A549 (cell line): ENCODE results near the gene CAPN7. TPM values are rescaled to one million over a fixed set of nuclear protein-coding genes. Genes with fewer than 3 reads are reported as not detected.

Experiments used
- ATAC-seq, 2 experiments: fragments of 200-7000 bp in 1 of 2; fragments of >200 bp in 1 of 2; cut with Nextera tagmentation in 1 of 2; cut with Tn5 transposase in 1 of 2; 3 replicates each; pipeline versions ENCODE4 v1.8.0 to v1.9.1; 2018 to 2020; ENCODE audit warnings: mild to moderate bottlenecking in 1 of 2, moderate library complexity in 1 of 2
- CTCF ChIA-PET: fragments of 300-600 bp; sonication (Branson Sonifier 250); formaldehyde crosslinking; extraction: SDS; loops from one replicate; lab custom pipeline; 2021; ENCODE audit warnings: antibody characterized with exemption, inconsistent platforms; lab: Yijun Ruan, JAX
- POLR2A ChIA-PET: fragments of 350-600 bp; formaldehyde crosslinking; extraction: SDS; loops from one replicate; lab custom pipeline; 2021; ENCODE audit warnings: antibody characterized with exemption, inconsistent platforms; lab: Yijun Ruan, JAX
- DNase-seq, 2 experiments: peaks; one replicate each; pipeline versions ENCODE4 v3.0.0 to v3.0.0-alpha.2; 2011 to 2016; ENCODE audit warnings: low read depth in 1 of 2, low spot score in 1 of 2
- FAIRE-seq: peaks from 2 replicates; lab custom pipeline; 2011; peaks lifted over from hg19 to GRCh38; lab: Jason Lieb, UNC
- H3K27ac ChIP-seq, 2 experiments: fragments of >200 bp; sonication (Bioruptor Twin); formaldehyde crosslinking; 3 replicates each; pipeline ENCODE4 v1.5.1; 2016 to 2017
- H3K4me1 ChIP-seq: fragments of >200 bp; sonication (Bioruptor Twin); formaldehyde crosslinking; 3 replicates; pipeline ENCODE4 v1.6.1; 2016
- H3K4me2 ChIP-seq: fragments of >200 bp; sonication (Bioruptor Twin); formaldehyde crosslinking; 3 replicates; pipeline ENCODE4 v1.6.1; 2016
- H3K4me3 ChIP-seq: fragments of >200 bp; sonication (Bioruptor Twin); formaldehyde crosslinking; 3 replicates; pipeline ENCODE4 v1.5.1; 2016
- H3K9me3 ChIP-seq: fragments of >200 bp; sonication (Bioruptor Twin); formaldehyde crosslinking; 3 replicates; pipeline ENCODE4 v1.6.1; 2016
- CBX8 ChIP-seq: fragments of 200-600 bp; sonication (generic); IDR thresholded peaks from 2 replicates; pipeline ENCODE4 v1.6.1; 2016
- CHD4 ChIP-seq: fragments of 200-600 bp; sonication (generic); IDR thresholded peaks from 2 replicates; pipeline ENCODE4 v1.6.1; 2016; ENCODE audit warnings: antibody characterized with exemption, mild to moderate bottlenecking, borderline replicate concordance
- EHF ChIP-seq: fragments of 250-450 bp; sonication (Bioruptor Pico); IDR thresholded peaks from 2 replicates; pipeline ENCODE4 v1.5.0; 2020; ENCODE audit warnings: mild to moderate bottlenecking
- FOSL2 ChIP-seq, 2 experiments: fragments of 450-650 bp in 1 of 2; fragments of >200 bp in 1 of 2; sonication (Bioruptor Twin) in 1 of 2; formaldehyde crosslinking; IDR thresholded peaks; 2 replicates each; pipeline versions ENCODE4 v1.5.0 to v1.6.1; 2016 to 2020; ENCODE audit warnings: mild to moderate bottlenecking in 1 of 2, moderate library complexity in 1 of 2
- FOXS1 ChIP-seq: fragments of 250-450 bp; sonication (Bioruptor Pico); IDR thresholded peaks from 2 replicates; pipeline ENCODE4 v1.5.0; 2020; ENCODE audit warnings: mild to moderate bottlenecking, moderate library complexity
- HDAC2 ChIP-seq: fragments of 200-600 bp; sonication (generic); IDR thresholded peaks from 2 replicates; pipeline ENCODE4 v1.6.1; 2016
- JUN ChIP-seq, 2 experiments: fragments of >200 bp; sonication (Bioruptor Twin); formaldehyde crosslinking; IDR thresholded peaks; 2 replicates in 1 of 2; 3 replicates in 1 of 2; pipeline ENCODE4 v1.6.1; 2016 to 2017
- MAFK ChIP-seq: fragments of 450-650 bp; IDR thresholded peaks from 2 replicates; pipeline ENCODE4 v1.6.1; 2014; ENCODE audit not compliant: partially characterized antibody
- MAZ ChIP-seq: fragments of 150-350 bp; IDR thresholded peaks from 2 replicates; pipeline ENCODE4 v1.6.1; 2014; ENCODE audit warnings: antibody characterized with exemption, low read depth, low read length, borderline replicate concordance
- NFE2L2 ChIP-seq: fragments of 150-350 bp; conservative IDR thresholded peaks from 2 replicates; pipeline ENCODE4 v1.6.1; 2014; ENCODE audit warnings: low read length
- POLR2AphosphoS2 ChIP-seq: conservative IDR thresholded peaks from 2 replicates; pipeline ENCODE4 v1.6.1; 2012; ENCODE audit warnings: low read length, improper control_type of control experiment, inconsistent platforms
- RAD21 ChIP-seq, 2 experiments: fragments of >200 bp in 1 of 2; sonication (Bioruptor Twin) in 1 of 2; formaldehyde crosslinking in 1 of 2; IDR thresholded peaks in 1 of 2; conservative IDR thresholded peaks in 1 of 2; 2 replicates in 1 of 2; 3 replicates in 1 of 2; pipeline ENCODE4 v1.6.1; 2012 to 2018; ENCODE audit warnings: inconsistent platforms in 1 of 2
- RARB ChIP-seq: fragments of 250-450 bp; sonication (Bioruptor Pico); IDR thresholded peaks from 2 replicates; pipeline ENCODE4 v1.8.0; 2021; ENCODE audit warnings: mild to moderate bottlenecking, moderate library complexity
- TFCP2L1 ChIP-seq: fragments of 250-450 bp; sonication (Bioruptor Pico); IDR thresholded peaks from 2 replicates; pipeline ENCODE4 v1.5.0; 2021; ENCODE audit warnings: mild to moderate bottlenecking
- TP53 ChIP-seq: fragments of 250-450 bp; sonication (Bioruptor Pico); IDR thresholded peaks from 2 replicates; pipeline ENCODE4 v1.5.0; 2021; ENCODE audit warnings: mild to moderate bottlenecking, moderate library complexity
- ZFP36 ChIP-seq: fragments of 450-650 bp; IDR thresholded peaks from 2 replicates; pipeline ENCODE4 v1.6.1; 2014; ENCODE audit warnings: borderline replicate concordance; ENCODE audit not compliant: partially characterized antibody
- ZSCAN20 ChIP-seq: fragments of 250-450 bp; sonication (Bioruptor Pico); IDR thresholded peaks from 2 replicates; pipeline ENCODE4 v1.8.0; 2022; ENCODE audit warnings: mild to moderate bottlenecking, moderate library complexity
- WGBS: methylation state at CpG from one replicate; pipeline ENCODE4 v1.1.6; 2017; ENCODE audit errors: missing lambda C conversion rate; 5-methylcytosine and 5-hydroxymethylcytosine counted together
- polyA plus RNA-seq, 4 experiments: library from polyadenylated mRNA; depleted of rRNA in 3 of 4; stranded (reverse); fragments of >200 nt; fragmentation: RNase III in 1 of 4; extraction: RNeasy Plus Mini Kit Qiagen cat#74134 plus additional on column Dnase treatment in 1 of 4; gene quantifications; 2 replicates in 3 of 4; 3 replicates in 1 of 4; pipeline ENCODE4 v1.2.3, GENCODE V29; 2011 to 2017
- TF ChIP-seq, protein P1 (sequence below): IDR thresholded peaks from 2 replicates; pipeline ENCODE4 v1.6.1; 2012
- TF ChIP-seq, protein P2 (sequence below): fragments of >200 bp; sonication (Bioruptor Twin); formaldehyde crosslinking; IDR thresholded peaks from 3 replicates; pipeline ENCODE4 v1.5.1; 2016
- TF ChIP-seq, protein P3 (sequence below): fragments of 150-350 bp; IDR thresholded peaks from 2 replicates; pipeline ENCODE4 v1.6.1; 2014; ENCODE audit warnings: low read depth, mild to moderate bottlenecking, low read length
- TF ChIP-seq, protein P4 (sequence below): fragments of >200 bp; sonication (Bioruptor Twin); formaldehyde crosslinking; IDR thresholded peaks from 3 replicates; pipeline ENCODE4 v1.6.1; 2016

The CAPN7 gene
- polyA plus RNA-seq, 2 of the 4 experiments (the other 2 are of a cell fraction): 19.9 to 36.8 TPM

DNA sequence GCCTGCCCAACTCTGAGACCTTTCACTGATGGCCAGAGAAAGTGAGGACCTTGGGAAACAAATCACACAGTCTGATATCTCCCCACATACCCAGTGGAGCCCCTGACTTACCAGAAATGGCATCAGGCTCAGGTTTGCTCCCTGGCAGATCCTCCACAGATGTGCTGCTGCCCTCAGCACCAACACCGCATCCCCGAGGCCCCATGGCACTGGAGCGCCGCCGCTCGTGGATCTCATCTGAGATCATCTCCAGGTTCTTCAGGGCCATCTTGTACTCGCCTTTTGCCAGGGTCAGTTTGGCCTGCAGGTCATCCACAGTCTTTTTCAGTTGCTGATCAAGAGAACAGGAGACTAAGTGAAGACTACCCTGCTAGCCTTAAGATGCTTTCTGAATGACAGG, 52.7 kb downstream of the CAPN7 start (continued):
- TF ChIP-seq, protein P1, sequence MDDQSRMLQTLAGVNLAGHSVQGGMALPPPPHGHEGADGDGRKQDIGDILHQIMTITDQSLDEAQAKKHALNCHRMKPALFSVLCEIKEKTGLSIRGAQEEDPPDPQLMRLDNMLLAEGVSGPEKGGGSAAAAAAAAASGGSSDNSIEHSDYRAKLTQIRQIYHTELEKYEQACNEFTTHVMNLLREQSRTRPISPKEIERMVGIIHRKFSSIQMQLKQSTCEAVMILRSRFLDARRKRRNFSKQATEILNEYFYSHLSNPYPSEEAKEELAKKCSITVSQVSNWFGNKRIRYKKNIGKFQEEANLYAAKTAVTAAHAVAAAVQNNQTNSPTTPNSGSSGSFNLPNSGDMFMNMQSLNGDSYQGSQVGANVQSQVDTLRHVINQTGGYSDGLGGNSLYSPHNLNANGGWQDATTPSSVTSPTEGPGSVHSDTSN: no peak
- TF ChIP-seq, all 56 proteins: peak for 0

DNA sequence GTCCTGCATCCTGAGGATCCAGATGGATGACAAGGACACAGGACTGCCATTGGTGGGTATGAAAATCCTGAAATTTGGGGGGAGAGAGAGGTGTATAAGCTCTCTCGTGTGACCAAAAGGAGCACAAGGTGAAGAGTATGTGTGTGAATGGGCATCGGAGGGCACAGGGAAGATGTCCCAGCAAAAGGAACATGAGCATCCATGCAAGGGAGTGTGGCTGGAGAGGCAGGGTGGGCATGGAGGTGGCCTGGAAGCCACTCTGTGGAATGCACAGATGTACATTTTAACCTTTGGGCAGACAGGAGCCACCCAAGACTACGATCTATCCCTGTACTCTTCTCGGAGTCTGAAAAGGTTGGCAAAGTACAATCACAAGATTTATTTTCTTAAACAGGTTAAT, 54.5 kb downstream of the CAPN7 start:
- Histone ChIP-seq H3K4me1 (no peaks in the 10 kb centered on the region), H3K4me3 (no peak overlapping the region), H3K9me3 (no peaks in the 10 kb centered on the region), H3K27ac (no peak overlapping the region), H3K4me2 (no peak overlapping the region)
- FAIRE-seq: no peak
- no peak for ATAC-seq
- no peak for DNase-seq
- ChIA-PET CTCF (interaction anchor here (1.1 to 7.0 kb wide), 4 partner anchors 7 to 152 kb away, joined by 3 to 54 read pairs (median 4); no protein-coding TSS in a partner anchor), POLR2A (no interaction called here)
- 89% methylated on average over 4 of the region's 4 CpGs for WGBS
- TF ChIP-seq CHD4 (no peak), POLR2AphosphoS2 (0 out of 2 replicates have a peak, but pooled peaks have one; percentile 33)
- TF ChIP-seq, all 56 proteins: peak for 1

DNA sequence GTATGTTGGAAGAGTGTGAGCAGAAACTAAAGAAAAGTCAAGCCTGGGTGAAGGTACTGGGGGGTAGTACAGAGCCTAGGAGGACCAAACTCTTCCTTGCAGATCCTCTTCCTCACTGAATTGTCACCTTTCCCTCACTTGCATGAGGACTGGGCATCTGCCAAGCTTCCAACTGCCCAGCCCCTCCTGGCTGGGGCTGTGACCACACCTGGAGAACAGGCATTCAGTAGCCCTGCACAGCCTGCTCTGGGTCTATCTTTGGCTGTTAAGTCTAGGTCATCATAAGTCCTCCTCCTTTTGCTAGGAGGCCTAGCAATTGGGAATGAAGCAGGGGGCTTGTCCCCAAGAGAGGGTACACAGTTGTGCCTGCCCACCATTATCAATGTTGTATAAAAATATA, 55.2 kb downstream of the CAPN7 start:
- TF ChIP-seq, protein P2, sequence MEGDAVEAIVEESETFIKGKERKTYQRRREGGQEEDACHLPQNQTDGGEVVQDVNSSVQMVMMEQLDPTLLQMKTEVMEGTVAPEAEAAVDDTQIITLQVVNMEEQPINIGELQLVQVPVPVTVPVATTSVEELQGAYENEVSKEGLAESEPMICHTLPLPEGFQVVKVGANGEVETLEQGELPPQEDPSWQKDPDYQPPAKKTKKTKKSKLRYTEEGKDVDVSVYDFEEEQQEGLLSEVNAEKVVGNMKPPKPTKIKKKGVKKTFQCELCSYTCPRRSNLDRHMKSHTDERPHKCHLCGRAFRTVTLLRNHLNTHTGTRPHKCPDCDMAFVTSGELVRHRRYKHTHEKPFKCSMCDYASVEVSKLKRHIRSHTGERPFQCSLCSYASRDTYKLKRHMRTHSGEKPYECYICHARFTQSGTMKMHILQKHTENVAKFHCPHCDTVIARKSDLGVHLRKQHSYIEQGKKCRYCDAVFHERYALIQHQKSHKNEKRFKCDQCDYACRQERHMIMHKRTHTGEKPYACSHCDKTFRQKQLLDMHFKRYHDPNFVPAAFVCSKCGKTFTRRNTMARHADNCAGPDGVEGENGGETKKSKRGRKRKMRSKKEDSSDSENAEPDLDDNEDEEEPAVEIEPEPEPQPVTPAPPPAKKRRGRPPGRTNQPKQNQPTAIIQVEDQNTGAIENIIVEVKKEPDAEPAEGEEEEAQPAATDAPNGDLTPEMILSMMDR: no peak
- TF ChIP-seq ZFP36 (no peak), CBX8 (no peak), FOXS1 (no peak), HDAC2 (no peak), TP53 (CRISPR knock-in tag) (no peak), NFE2L2 (no peak), RAD21 (conservative IDR thresholded peaks at IDR 0.05 in 1 of 2, IDR thresholded peaks at IDR 0.05 in 1 of 2) (no peak), TFCP2L1 (no peak)
- TF ChIP-seq, protein P3, sequence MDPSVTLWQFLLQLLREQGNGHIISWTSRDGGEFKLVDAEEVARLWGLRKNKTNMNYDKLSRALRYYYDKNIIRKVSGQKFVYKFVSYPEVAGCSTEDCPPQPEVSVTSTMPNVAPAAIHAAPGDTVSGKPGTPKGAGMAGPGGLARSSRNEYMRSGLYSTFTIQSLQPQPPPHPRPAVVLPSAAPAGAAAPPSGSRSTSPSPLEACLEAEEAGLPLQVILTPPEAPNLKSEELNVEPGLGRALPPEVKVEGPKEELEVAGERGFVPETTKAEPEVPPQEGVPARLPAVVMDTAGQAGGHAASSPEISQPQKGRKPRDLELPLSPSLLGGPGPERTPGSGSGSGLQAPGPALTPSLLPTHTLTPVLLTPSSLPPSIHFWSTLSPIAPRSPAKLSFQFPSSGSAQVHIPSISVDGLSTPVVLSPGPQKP: no peak
- ATAC-seq (peak in 1 of 2 experiments; percentile 24; a peak in 3 of 6 replicates), FAIRE-seq (no peak), DNase-seq (no peak)
- POLR2A ChIA-PET: no interaction called here
- H3K4me1 ChIP-seq: no peaks in the 10 kb centered on the region
- CTCF ChIA-PET: interaction anchor here (1.0 to 11.1 kb wide), 4 partner anchors 9 to 153 kb away, joined by 3 to 121 read pairs (median 4); no protein-coding TSS in a partner anchor
- H3K9me3 ChIP-seq: no peaks in the 10 kb centered on the region
- H3K4me3 ChIP-seq: no peak overlapping the region
- H3K4me2 ChIP-seq: no peak overlapping the region
- H3K27ac ChIP-seq: no peak overlapping the region

DNA sequence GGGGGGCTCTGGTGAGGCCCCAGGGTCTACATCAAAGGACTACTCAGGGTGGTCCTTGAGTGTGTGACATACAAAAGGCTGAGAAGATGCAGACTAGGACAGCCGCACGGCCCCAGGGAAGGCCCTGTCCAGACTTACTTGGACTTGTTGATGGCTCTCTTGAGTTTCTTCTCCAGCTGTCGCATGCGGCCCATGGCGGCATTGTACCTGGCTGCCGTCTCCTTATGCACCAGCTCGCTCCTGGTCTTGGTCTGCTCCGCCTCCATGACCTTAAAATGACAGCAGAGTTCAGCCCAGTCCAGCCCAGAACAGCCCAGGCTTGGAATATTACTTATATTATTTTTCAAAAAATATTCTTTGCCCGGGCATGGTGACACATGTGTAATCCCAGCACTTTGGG, 56.0 kb downstream of the CAPN7 start:
- Histone ChIP-seq H3K4me2 (no peak overlapping the region), H3K4me1 (no peaks in the 10 kb centered on the region), H3K27ac (no peak overlapping the region), H3K4me3 (no peak overlapping the region), H3K9me3 (no peaks in the 10 kb centered on the region)
- WGBS: 94% methylated on average over 9 of the region's 9 CpGs
- 0 out of 6 replicates have a peak, but pooled peaks of 1 of the 2 experiments have one; percentile 4 for ATAC-seq
- no peak for FAIRE-seq
- DNase-seq: no peak
- ChIA-PET CTCF (interaction anchor here (1.4 to 11.1 kb wide), 3 partner anchors 20 to 153 kb away, joined by 4 to 121 read pairs (median 5); no protein-coding TSS in a partner anchor), POLR2A (no interaction called here)
- TF ChIP-seq CHD4 (no peak), MAFK (no peak), JUN (IDR thresholded peaks at IDR 0.05) (no peak), ZSCAN20 (CRISPR knock-in tag) (no peak), FOSL2 (IDR thresholded peaks at IDR 0.05) (no peak), FOSL2 (CRISPR knock-in tag; IDR thresholded peaks at IDR 0.05) (no peak), MAZ (no peak), FOXS1 (no peak), EHF (CRISPR knock-in tag) (no peak), RARB (CRISPR knock-in tag) (no peak)
- TF ChIP-seq, protein P4, sequence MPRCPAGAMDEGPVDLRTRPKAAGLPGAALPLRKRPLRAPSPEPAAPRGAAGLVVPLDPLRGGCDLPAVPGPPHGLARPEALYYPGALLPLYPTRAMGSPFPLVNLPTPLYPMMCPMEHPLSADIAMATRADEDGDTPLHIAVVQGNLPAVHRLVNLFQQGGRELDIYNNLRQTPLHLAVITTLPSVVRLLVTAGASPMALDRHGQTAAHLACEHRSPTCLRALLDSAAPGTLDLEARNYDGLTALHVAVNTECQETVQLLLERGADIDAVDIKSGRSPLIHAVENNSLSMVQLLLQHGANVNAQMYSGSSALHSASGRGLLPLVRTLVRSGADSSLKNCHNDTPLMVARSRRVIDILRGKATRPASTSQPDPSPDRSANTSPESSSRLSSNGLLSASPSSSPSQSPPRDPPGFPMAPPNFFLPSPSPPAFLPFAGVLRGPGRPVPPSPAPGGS: no peak
- TF ChIP-seq, protein P1: no peak
- TF ChIP-seq, all 56 proteins: peak for 0
